Lower leg skin (tissue), 3 donors: Measurements from ENCODE around the gene TUBGCP6.

ENCODE experiments used
- POLR2A ChIP-seq, 2 donors: fragments of 450-650 bp; IDR thresholded peaks; one replicate each; pipeline ENCODE4 v1.6.1; 2016 to 2017; ENCODE audit warnings: antibody characterized with exemption in 2 of 2, mild to moderate bottlenecking in 1 of 2, moderate library complexity in 1 of 2
- TF ChIP-seq, protein P1 (sequence below), 3 donors: fragments of 450-650 bp; IDR thresholded peaks; one replicate each; pipeline ENCODE4 v1.5.1; 2016; ENCODE audit warnings: antibody characterized with exemption in 3 of 3, mild to moderate bottlenecking in 3 of 3, moderate library complexity in 2 of 3

DNA sequence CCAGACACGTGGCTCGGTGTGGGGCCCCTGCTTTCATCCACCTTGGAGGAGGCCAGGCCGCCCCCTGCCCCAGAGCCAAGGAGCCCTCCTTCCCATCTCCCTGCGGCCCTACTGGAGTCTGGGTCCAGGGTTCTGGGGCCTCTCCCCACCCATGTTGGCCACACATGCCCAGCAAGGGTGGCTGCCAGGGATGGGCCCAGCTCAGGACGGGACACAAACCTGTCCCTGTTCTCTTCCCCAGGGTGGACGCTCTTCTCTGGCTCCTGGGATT, 69.7 kb downstream of the TUBGCP6 start:
- TF ChIP-seq, protein P1, sequence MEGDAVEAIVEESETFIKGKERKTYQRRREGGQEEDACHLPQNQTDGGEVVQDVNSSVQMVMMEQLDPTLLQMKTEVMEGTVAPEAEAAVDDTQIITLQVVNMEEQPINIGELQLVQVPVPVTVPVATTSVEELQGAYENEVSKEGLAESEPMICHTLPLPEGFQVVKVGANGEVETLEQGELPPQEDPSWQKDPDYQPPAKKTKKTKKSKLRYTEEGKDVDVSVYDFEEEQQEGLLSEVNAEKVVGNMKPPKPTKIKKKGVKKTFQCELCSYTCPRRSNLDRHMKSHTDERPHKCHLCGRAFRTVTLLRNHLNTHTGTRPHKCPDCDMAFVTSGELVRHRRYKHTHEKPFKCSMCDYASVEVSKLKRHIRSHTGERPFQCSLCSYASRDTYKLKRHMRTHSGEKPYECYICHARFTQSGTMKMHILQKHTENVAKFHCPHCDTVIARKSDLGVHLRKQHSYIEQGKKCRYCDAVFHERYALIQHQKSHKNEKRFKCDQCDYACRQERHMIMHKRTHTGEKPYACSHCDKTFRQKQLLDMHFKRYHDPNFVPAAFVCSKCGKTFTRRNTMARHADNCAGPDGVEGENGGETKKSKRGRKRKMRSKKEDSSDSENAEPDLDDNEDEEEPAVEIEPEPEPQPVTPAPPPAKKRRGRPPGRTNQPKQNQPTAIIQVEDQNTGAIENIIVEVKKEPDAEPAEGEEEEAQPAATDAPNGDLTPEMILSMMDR (IDR thresholded peaks at IDR 0.05): no peak
- no peak for TF ChIP-seq POLR2A (IDR thresholded peaks at IDR 0.05)
